ENCODE measurements around the gene ARHGAP26. TPM values are rescaled to one million over a fixed set of nuclear protein-coding genes. Genes with fewer than 3 reads are reported as not detected.

Gene ARHGAP26
- total and polyA plus RNA-seq, 2 experiments from 2014 or later: 9.5 to 16.8 TPM

DNA sequence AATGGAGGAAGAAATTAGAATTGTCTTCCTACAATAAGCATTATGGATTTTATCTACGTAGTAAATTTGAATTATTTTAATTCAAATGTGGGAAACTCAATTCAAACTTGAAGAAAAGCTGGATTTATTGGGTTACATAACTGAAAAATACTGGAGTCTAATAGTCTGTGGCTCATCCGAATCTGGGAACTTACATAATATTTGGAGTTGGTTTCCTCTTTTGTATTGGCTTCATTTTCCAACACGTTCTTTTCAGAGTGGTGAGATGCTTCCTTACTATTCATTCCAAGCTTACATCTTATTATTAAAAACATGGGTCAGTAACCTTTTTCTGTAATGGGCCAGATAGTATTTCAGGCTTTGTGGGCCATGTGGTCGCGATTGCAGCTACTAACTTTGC, 164.8 kb downstream of the ARHGAP26 start (continued):
- TF ChIP-seq ZNF462 (CRISPR knock-in tag; IDR thresholded peaks at IDR 0.05) (no peak), POLR2AphosphoS5 (IDR thresholded peaks at IDR 0.05; ENCODE audit: low read depth) (no peak), STAT1 (IDR thresholded peaks at IDR 0.05; ENCODE audit: unreplicated experiment) (no peak), ZNF331 (CRISPR knock-in tag; IDR thresholded peaks at IDR 0.05; ENCODE audit: low read depth) (no peak), NANOG (IDR thresholded peaks at IDR 0.05; ENCODE audit: borderline replicate concordance) (no peak), EZH2phosphoT487 (IDR thresholded peaks at IDR 0.05; ENCODE audit: unreplicated experiment) (no peak)
- TF ChIP-seq, protein P1, sequence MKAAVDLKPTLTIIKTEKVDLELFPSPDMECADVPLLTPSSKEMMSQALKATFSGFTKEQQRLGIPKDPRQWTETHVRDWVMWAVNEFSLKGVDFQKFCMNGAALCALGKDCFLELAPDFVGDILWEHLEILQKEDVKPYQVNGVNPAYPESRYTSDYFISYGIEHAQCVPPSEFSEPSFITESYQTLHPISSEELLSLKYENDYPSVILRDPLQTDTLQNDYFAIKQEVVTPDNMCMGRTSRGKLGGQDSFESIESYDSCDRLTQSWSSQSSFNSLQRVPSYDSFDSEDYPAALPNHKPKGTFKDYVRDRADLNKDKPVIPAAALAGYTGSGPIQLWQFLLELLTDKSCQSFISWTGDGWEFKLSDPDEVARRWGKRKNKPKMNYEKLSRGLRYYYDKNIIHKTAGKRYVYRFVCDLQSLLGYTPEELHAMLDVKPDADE (IDR thresholded peaks at IDR 0.05): no peak
- TF ChIP-seq, protein P2, sequence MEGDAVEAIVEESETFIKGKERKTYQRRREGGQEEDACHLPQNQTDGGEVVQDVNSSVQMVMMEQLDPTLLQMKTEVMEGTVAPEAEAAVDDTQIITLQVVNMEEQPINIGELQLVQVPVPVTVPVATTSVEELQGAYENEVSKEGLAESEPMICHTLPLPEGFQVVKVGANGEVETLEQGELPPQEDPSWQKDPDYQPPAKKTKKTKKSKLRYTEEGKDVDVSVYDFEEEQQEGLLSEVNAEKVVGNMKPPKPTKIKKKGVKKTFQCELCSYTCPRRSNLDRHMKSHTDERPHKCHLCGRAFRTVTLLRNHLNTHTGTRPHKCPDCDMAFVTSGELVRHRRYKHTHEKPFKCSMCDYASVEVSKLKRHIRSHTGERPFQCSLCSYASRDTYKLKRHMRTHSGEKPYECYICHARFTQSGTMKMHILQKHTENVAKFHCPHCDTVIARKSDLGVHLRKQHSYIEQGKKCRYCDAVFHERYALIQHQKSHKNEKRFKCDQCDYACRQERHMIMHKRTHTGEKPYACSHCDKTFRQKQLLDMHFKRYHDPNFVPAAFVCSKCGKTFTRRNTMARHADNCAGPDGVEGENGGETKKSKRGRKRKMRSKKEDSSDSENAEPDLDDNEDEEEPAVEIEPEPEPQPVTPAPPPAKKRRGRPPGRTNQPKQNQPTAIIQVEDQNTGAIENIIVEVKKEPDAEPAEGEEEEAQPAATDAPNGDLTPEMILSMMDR (conservative IDR thresholded peaks at IDR 0.05; ENCODE audit: low read depth in 2 of 2): no peak

Measured in GM23338 (cell line).